Lower lobe of right lung (tissue), 2 donors: ENCODE data around the gene CLCN3. TPM values are rescaled to one million over a fixed set of nuclear protein-coding genes. Genes with fewer than 3 reads are reported as not detected.
"Not testable (repeated sequence)": the region's sequence is repeated elsewhere in the genome, so short reads cannot be mapped to it uniquely, and the experiment has no call there.

Experiments
- ATAC-seq, 2 donors: fragments of 200-7000 bp; cut with Tn5 transposase; one replicate each; pipeline ENCODE4 v1.9.1; 2020 to 2022; ENCODE audit warnings: mild to moderate bottlenecking in 2 of 2, moderate library complexity in 2 of 2
- DNase-seq: peaks from one replicate; pipeline ENCODE4 v3.0.0-alpha.2; 2020
- H3K27ac ChIP-seq: fragments of 200-600 bp; one replicate; pipeline ENCODE4 v1.8.0; 2022
- H3K27me3 ChIP-seq: fragments of 200-600 bp; one replicate; pipeline ENCODE4 v1.8.0; 2022; ENCODE audit warnings: low read depth
- H3K36me3 ChIP-seq: fragments of 200-600 bp; one replicate; pipeline ENCODE4 v1.8.0; 2022; ENCODE audit warnings: mild to moderate bottlenecking
- H3K4me1 ChIP-seq: fragments of 200-600 bp; one replicate; pipeline ENCODE4 v1.8.0; 2022
- H3K4me3 ChIP-seq: fragments of 200-600 bp; one replicate; pipeline ENCODE4 v1.8.0; 2022; ENCODE audit warnings: mild to moderate bottlenecking
- H3K9me3 ChIP-seq: fragments of 200-600 bp; one replicate; pipeline ENCODE4 v1.8.0; 2022
- CTCF ChIP-seq: fragments of 200-600 bp; IDR thresholded peaks from one replicate; pipeline ENCODE4 v1.8.0; 2022; ENCODE audit warnings: antibody characterized with exemption, mild to moderate bottlenecking
- intact Hi-C: fragments of 100-400 bp; cut with DNase I; formaldehyde crosslinking; loops from one replicate; pipeline ENCODE4 v1.11.0; 2022
- total RNA-seq: library from RNA; stranded (reverse); fragmentation: NEBNext Ultra II Directional; extraction: Animal tissue kit (Norgen Biotek cat#: 25700); gene quantifications from one replicate; pipeline ENCODE4 v1.2.1, GENCODE V29; 2021
- donor health status: DM: no; HTN: yes; CAD: no; lungs with severe emphysema.

The CLCN3 gene
- total RNA-seq, 1 donor from 2014 or later, result 41.8 TPM

- no peak for TF ChIP-seq CTCF
- Histone ChIP-seq H3K9me3 (no peaks in the 10 kb centered on the region), H3K27ac (no peak overlapping the region), H3K36me3 (peaks cover 49% of the 10 kb centered on the region), H3K4me1 (no peaks in the 10 kb centered on the region), H3K4me3 (no peak overlapping the region), H3K27me3 (no peaks in the 10 kb centered on the region)
- ATAC-seq (no peak), DNase-seq (no peak)
- intact Hi-C loops, result no loop called here
Observed at GRCh38 chr4:169730564-169730963, 110.2 kb downstream of the CLCN3 start.

GRCh38 chr4:169738604-169739003, 118.2 kb downstream of the CLCN3 start:
- H3K4me3 ChIP-seq, H3K4me1 ChIP-seq, H3K27me3 ChIP-seq, ATAC-seq, H3K9me3 ChIP-seq, DNase-seq, H3K27ac ChIP-seq, intact Hi-C loops: not testable (repeated sequence)
- H3K36me3 ChIP-seq, result peaks cover 44% of the 10 kb centered on the region

- ATAC-seq, result no peak
Observed at GRCh38 chr4:169741569-169741968, 121.2 kb downstream of the CLCN3 start.

GRCh38 chr4:169744601-169745000, 124.2 kb downstream of the CLCN3 start:
- TF ChIP-seq CTCF, result no peak
- intact Hi-C loops, result no loop called here
- ATAC-seq, result no peak
- no peaks in the 10 kb centered on the region for H3K9me3 ChIP-seq
- no peak overlapping the region for H3K27ac ChIP-seq
- H3K27me3 ChIP-seq, result no peaks in the 10 kb centered on the region
- H3K4me1 ChIP-seq, result no peaks in the 10 kb centered on the region
- H3K36me3 ChIP-seq, result peaks cover 37% of the 10 kb centered on the region
- H3K4me3 ChIP-seq, result no peak overlapping the region
- DNase-seq, result no peak

More at GRCh38 chr4:169741569-169741968, 121.2 kb downstream of the CLCN3 start:
- Histone ChIP-seq H3K36me3 (peaks cover 32% of the 10 kb centered on the region), H3K27me3 (no peaks in the 10 kb centered on the region), H3K27ac (no peak overlapping the region), H3K4me3 (no peak overlapping the region), H3K4me1 (no peaks in the 10 kb centered on the region), H3K9me3 (no peaks in the 10 kb centered on the region)
- no peak for TF ChIP-seq CTCF
- no peak for DNase-seq
- intact Hi-C loops, result no loop called here

- H3K4me3 ChIP-seq, result no peak overlapping the region
- no peaks in the 10 kb centered on the region for H3K4me1 ChIP-seq
- intact Hi-C loops, result no loop called here
- H3K27me3 ChIP-seq, result no peaks in the 10 kb centered on the region
- no peaks in the 10 kb centered on the region for H3K9me3 ChIP-seq
- no peak for ATAC-seq
- no peak for TF ChIP-seq CTCF
- no peak for DNase-seq
- no peak overlapping the region for H3K27ac ChIP-seq
- peaks cover 37% of the 10 kb centered on the region for H3K36me3 ChIP-seq
Observed at GRCh38 chr4:169745291-169745690, 124.9 kb downstream of the CLCN3 start.

- TF ChIP-seq CTCF, result no peak
- no peaks in the 10 kb centered on the region for H3K27me3 ChIP-seq
- peaks cover 13% of the 10 kb centered on the region for H3K4me1 ChIP-seq
- DNase-seq, result no peak
- H3K36me3 ChIP-seq, result peaks cover 14% of the 10 kb centered on the region
- intact Hi-C loops, result no loop called here
- H3K4me3 ChIP-seq, result peak overlapping the region; percentile 97
- peak; percentile 14 to 35 for ATAC-seq
- no peaks in the 10 kb centered on the region for H3K9me3 ChIP-seq
- H3K27ac ChIP-seq, result peak overlapping the region; percentile 79
Observed at GRCh38 chr4:169756971-169757574, 136.7 kb downstream of the CLCN3 start.
